A549 treated with ZK216348 at 1 μM for 4 hours (cell line): Measurements from ENCODE around the gene PRPF38B. TPM values are rescaled to one million over a fixed set of nuclear protein-coding genes. Genes with fewer than 3 reads are reported as not detected.

Experiments
- total RNA-seq: library from RNA; stranded (reverse); fragments of 200-300 nt; extraction: Qiagen RNA extraction; gene quantifications from 5 replicates; pipeline ENCODE4 v1.2.3, GENCODE V29; 2022; ENCODE audit warnings: low read depth

The PRPF38B gene, protein sequence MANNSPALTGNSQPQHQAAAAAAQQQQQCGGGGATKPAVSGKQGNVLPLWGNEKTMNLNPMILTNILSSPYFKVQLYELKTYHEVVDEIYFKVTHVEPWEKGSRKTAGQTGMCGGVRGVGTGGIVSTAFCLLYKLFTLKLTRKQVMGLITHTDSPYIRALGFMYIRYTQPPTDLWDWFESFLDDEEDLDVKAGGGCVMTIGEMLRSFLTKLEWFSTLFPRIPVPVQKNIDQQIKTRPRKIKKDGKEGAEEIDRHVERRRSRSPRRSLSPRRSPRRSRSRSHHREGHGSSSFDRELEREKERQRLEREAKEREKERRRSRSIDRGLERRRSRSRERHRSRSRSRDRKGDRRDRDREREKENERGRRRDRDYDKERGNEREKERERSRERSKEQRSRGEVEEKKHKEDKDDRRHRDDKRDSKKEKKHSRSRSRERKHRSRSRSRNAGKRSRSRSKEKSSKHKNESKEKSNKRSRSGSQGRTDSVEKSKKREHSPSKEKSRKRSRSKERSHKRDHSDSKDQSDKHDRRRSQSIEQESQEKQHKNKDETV
- 16.9 to 27.7 TPM (median 23.8 TPM) in 5 replicates for total RNA-seq

DNA sequence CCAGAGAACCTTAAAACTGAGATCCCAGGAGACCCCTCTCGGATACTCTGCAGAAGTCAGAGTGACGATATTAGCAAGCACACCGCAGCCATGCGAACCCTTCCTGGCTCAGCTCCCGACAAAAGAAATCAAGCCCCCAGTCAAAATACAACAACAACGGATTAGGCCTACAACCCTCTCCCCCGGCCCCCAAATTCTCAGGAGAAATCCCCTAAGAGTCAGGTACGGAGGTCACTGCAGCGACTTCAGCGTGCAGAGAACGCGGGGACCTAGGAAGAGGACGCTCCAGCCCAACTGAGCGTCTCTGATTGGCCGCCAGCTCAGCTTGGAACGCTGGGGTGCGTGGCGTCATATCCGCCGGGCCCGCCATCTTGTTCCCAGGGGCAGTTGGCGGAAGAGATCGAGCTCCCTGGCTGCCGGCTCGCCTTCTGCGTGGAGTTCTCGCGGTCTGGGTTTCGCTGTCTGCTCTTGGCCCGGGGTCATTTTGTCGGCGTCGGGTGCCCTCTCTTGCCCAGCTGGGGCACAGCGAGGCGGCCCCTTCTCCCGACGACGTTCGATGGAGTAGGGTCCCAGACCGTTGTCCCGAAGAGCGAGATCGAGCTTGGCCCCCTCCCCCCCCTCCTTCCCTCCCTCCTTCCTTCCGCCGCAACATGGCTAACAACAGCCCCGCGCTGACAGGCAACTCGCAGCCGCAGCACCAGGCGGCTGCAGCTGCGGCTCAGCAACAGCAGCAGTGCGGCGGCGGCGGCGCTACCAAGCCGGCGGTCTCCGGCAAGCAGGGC, at the start of gene PRPF38B:
TSS of gene PRPF38B (plus strand) at position 369 of the 782 bp plus-strand sequence. CDS start at position 651, 282 bp downstream.

DNA sequence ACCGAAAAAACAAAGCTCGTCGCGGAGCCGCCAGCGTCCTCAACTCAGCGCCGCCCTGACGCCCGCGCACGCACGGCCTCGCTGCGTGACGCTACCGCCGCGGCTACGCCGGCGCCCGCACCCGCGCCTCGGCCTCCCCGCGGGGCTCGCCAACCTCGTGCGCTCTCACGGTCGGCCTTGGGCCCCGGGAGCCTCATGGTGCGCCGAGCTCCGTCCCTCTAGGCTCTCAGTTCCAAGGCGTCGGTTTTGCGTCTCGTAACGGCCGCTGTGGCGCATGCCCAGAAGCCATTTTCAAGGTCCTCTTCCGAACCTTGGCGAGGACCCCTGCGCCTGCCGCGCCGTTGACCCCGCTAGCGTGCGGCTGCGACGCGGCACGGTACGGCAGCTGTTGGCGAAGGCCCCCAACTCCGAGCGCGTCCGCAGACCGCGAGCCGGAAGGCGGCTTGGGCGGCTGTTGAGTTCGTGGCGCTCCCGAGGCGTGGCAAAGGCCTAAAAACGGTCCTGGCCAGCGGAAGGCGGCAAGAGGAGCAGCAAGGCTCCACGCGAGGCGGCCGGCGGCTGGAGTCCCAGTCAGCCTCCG, 31.0 kb upstream of the PRPF38B start, which contains the start of gene HENMT1:
TSS of gene HENMT1 (minus strand) at position 64 of the 580 bp plus-strand sequence. CDS start 1,209 bp downstream, outside the sequence.

DNA sequence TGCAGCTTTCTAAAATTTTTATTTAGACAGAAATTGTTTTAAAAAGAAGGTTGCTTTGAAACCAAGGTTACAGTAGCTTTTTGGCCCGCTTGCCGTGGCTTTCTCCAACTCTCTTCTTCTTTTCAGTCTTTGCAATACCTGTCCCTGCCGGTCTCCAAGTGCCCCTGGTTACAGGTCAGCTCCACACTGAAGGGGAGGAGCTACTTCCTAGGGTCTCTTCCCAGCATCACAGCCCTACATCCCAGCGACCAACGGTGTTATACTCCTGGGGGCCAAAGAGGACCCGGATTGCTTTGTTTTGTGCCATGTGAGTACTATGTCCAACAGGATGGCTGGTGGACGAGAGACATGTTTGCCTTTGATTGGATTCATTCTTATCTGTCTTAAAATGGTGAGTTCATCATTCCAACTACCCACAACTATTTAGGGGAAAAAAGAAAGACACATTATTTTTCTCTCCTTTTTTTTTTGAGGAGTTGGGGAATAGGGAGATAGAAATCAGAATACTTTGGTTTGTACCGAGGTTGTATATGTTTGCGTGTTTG, 20.6 kb downstream of the PRPF38B start, which contains the start of gene FNDC7:
TSS of gene FNDC7 (plus strand) at position 303 of the 545 bp plus-strand sequence. CDS start at position 329, 26 bp downstream.

DNA sequence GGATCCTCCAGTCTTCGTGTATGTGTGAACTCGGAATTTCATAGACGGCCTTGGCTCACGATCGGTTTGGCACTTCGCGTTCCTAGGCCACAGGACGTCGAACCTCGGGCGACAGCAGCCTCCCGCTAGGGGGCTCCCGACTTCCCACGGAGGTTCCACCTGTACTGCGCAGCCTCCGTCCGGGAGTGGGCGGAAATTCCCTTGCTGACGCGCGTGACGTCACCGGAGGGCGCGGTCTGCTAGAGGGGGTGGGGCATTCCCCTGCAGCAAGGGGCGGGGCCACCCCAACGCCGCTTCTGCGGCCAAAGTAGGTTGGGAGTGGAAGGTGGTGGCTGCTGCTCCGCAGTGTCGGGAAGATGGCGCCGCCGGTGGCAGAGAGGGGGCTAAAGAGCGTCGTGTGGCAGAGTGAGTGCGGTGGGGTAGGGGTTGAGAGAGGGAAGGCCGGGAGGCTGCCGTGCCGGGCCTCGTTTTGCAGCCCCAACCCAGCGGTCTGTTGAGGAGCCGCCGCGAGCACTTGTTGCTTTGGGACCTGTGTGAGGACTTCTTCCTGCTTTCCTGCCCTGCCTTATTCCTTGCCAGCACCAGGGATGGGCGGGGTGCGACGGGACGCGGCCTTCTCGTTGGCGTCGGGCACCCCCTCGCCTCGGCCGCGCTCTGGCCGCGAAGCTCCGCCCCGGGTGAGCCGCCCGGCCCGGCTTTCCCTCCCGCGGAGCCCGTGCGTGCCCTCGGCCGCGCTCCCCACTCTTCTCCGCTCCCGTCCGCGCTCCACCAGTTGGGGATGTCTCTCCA, 54.5 kb downstream of the PRPF38B start, which contains the start of gene STXBP3:
TSS of gene STXBP3 (plus strand) at position 293 of the 789 bp plus-strand sequence. CDS start at position 357, 64 bp downstream.

Other genes with a start within 250 kb of the PRPF38B start
- gene NBPF6, start 242.0 kb upstream of the PRPF38B start, total RNA-seq: 0.26 TPM in 1 of 5 replicates, not detected in the others
- gene EEIG2, start 132.2 kb upstream of the PRPF38B start, total RNA-seq: 2.9 to 7.3 TPM (median 5.8 TPM) in 5 replicates
- gene HENMT1, start 31.2 kb upstream of the PRPF38B start, total RNA-seq: 4.0 to 5.3 TPM (median 4.3 TPM) in 5 replicates
- gene FNDC7, start 20.6 kb downstream of the PRPF38B start, total RNA-seq: 0.05 TPM in 1 of 5 replicates, not detected in the others
- 12.5 to 25.6 TPM (median 19.7 TPM) in 5 replicates for gene STXBP3, start 54.4 kb downstream of the PRPF38B start, total RNA-seq
- gene AKNAD1, start 164.8 kb downstream of the PRPF38B start, total RNA-seq: 1.0 to 2.7 TPM (median 1.3 TPM) in 5 replicates
- 16.3 to 25.4 TPM (median 20.0 TPM) in 5 replicates for gene GPSM2, start 184.7 kb downstream of the PRPF38B start, total RNA-seq